Measurements from ENCODE around the gene LYZL1.

LYZL1 gene

DNA sequence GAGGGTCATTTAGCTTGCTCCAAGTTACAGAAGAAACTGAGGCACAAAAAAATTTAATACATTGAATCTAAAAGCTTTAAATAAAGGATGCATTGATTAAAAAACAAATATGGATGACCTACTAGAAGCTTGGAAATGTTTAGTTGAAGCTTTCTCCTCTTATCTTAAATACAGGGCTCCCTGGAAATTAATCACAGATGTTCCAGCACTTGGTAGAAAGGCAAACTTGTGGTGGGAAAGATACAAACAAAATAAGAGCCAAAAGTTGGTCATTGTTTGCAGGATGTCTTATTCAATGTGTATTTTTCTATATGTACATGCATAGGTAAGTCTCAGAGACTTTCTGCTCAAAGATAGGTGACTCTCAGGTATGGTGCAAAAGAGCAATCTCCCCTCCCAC, 40.7 kb upstream of the LYZL1 start:
- FAIRE-seq: no peak
- TF ChIP-seq PAX5 (IDR thresholded peaks at IDR 0.05; ENCODE audit: insufficient read depth, low read length, severe bottlenecking) (no peak), POLR2AphosphoS5 (IDR thresholded peaks at IDR 0.05; ENCODE audit: low read depth, low read length) (no peak), POU2F2 (IDR thresholded peaks at IDR 0.05; ENCODE audit: low read depth, low read length) (no peak), POLR2A (IDR thresholded peaks at IDR 0.05; ENCODE audit: low read depth, low read length) (no peak), SPI1 (IDR thresholded peaks at IDR 0.05; ENCODE audit: low read depth, low read length) (no peak), TAF1 (IDR thresholded peaks at IDR 0.05; ENCODE audit: low read depth, low read length) (no peak)
- DNase-seq (ENCODE audit: insufficient read length, low spot score): no peak

DNA sequence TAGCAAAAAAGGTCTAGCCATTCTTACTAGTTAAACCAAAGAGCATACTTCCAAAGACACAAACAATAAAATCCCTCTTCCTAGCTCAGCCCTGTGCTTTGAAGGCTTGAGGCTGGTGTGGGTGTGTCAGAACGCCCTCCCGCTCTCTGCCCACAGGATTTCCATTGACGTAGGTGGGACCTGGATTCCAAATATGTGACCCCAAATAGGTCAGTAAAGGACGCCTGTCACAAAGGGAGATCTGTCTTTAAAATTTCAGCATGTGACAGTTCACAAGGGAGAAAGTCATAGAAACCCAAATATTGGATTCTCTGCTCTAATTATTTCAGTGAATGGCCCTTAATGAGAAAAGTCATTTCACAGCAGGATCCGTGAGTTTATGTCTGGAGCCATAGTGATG, 39.9 kb upstream of the LYZL1 start:
- FAIRE-seq (no peak), DNase-seq (ENCODE audit: insufficient read length, low spot score) (no peak)
- TF ChIP-seq SPI1 (IDR thresholded peaks at IDR 0.05; ENCODE audit: low read depth, low read length) (no peak), POU2F2 (IDR thresholded peaks at IDR 0.05; ENCODE audit: low read depth, low read length) (no peak), POLR2A (IDR thresholded peaks at IDR 0.05; ENCODE audit: low read depth, low read length) (no peak), POLR2AphosphoS5 (IDR thresholded peaks at IDR 0.05; ENCODE audit: low read depth, low read length) (no peak), TAF1 (IDR thresholded peaks at IDR 0.05; ENCODE audit: low read depth, low read length) (no peak), PAX5 (IDR thresholded peaks at IDR 0.05; ENCODE audit: insufficient read depth, low read length, severe bottlenecking) (no peak)

DNA sequence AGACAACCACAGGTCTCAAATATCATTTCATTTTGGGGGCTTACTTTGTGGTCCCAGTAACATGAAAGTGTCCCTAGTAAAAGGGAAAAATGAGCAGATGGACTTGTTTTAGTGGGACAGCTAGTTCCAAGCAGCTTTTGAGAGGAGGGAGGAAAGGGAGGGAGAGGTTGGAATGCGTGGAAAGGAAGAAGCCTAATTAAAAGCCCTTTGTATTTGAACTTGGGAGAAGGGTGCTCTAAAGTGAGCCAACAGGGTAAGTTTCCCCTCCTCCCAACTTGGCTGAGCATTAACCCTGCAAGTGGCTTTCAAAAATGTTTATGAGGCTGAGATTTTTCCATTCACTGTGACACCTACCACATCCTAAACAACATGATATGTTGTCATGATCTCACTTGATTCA, 38.8 kb upstream of the LYZL1 start:
- TF ChIP-seq TAF1 (IDR thresholded peaks at IDR 0.05; ENCODE audit: low read depth, low read length) (no peak), POLR2AphosphoS5 (IDR thresholded peaks at IDR 0.05; ENCODE audit: low read depth, low read length) (no peak), POU2F2 (IDR thresholded peaks at IDR 0.05; ENCODE audit: low read depth, low read length) (no peak), PAX5 (IDR thresholded peaks at IDR 0.05; ENCODE audit: insufficient read depth, low read length, severe bottlenecking) (no peak), POLR2A (IDR thresholded peaks at IDR 0.05; ENCODE audit: low read depth, low read length) (no peak), SPI1 (IDR thresholded peaks at IDR 0.05; ENCODE audit: low read depth, low read length) (no peak)
- DNase-seq (ENCODE audit: insufficient read length, low spot score) (no peak), FAIRE-seq (no peak)

DNA sequence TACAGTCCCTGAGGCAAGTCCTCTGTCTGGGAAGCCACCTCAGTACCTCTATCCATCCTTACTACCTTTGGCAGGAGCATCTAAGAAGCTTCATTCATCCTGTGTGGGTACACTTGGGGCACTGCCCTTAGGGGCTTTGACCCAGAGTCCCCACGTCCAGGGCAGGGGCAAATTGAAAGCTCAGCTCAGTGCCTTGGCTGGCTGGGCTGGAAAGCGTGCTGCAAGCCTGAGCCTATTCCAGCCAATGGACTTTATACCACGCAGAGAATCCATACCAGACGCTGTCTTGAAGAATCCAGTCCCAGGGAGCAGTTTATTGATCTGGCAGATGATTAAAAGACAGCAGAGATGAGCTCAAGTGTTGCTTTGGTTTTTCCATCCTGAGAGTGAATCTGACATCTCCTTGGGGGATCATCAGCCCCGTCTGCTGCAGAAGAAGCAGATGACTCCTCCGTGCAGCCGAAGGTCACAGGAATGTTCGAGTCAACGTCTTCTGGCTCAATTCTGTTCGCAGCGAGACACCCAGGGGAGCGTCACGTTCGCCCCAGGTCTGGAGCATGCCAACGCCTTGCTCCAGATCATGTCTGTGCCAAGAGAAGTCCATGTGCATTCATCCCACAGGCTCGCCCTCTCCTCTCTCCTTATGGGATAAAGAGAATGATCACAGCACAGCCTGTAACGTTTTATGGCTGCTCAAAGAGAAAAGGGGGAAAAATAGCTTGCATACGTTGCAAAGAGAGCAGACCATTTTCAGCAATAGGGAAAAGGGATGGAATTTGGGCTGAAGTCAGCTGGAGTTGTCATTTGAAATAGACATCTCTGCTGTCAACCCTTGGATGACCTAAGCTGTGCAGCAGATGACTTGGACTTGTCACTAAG, 35.8 kb upstream of the LYZL1 start:
- no peak for FAIRE-seq
- TF ChIP-seq POLR2A (IDR thresholded peaks at IDR 0.05; ENCODE audit: low read depth, low read length) (no peak), POLR2AphosphoS5 (IDR thresholded peaks at IDR 0.05; ENCODE audit: low read depth, low read length) (no peak), SPI1 (IDR thresholded peaks at IDR 0.05; ENCODE audit: low read depth, low read length) (no peak), TAF1 (IDR thresholded peaks at IDR 0.05; ENCODE audit: low read depth, low read length) (no peak), POU2F2 (IDR thresholded peaks at IDR 0.05; ENCODE audit: low read depth, low read length) (no peak), PAX5 (IDR thresholded peaks at IDR 0.05; ENCODE audit: insufficient read depth, low read length, severe bottlenecking) (no peak)
- DNase-seq (ENCODE audit: insufficient read length, low spot score): no peak

DNA sequence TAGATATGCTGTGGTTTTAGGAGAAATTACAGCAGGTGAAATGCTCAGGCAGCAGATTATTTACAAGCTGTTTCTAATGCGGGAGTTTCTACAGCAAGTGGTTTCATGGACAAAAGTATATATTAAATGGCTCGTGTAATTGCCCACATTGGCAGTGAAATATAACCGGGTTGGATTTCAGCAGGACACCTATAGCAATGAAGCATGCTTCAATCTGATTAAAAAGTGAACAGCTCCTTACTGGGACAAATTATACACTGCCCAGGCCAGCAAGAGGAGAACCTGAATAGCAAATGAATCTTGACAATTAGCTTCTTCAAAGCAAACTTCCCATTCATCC, 35.2 kb upstream of the LYZL1 start:
- FAIRE-seq: no peak
- TF ChIP-seq TAF1 (IDR thresholded peaks at IDR 0.05; ENCODE audit: low read depth, low read length) (no peak), POLR2A (IDR thresholded peaks at IDR 0.05; ENCODE audit: low read depth, low read length) (no peak), SPI1 (IDR thresholded peaks at IDR 0.05; ENCODE audit: low read depth, low read length) (no peak), POU2F2 (IDR thresholded peaks at IDR 0.05; ENCODE audit: low read depth, low read length) (no peak), PAX5 (IDR thresholded peaks at IDR 0.05; ENCODE audit: insufficient read depth, low read length, severe bottlenecking) (no peak), POLR2AphosphoS5 (IDR thresholded peaks at IDR 0.05; ENCODE audit: low read depth, low read length) (no peak)
- DNase-seq (ENCODE audit: insufficient read length, low spot score): no peak

DNA sequence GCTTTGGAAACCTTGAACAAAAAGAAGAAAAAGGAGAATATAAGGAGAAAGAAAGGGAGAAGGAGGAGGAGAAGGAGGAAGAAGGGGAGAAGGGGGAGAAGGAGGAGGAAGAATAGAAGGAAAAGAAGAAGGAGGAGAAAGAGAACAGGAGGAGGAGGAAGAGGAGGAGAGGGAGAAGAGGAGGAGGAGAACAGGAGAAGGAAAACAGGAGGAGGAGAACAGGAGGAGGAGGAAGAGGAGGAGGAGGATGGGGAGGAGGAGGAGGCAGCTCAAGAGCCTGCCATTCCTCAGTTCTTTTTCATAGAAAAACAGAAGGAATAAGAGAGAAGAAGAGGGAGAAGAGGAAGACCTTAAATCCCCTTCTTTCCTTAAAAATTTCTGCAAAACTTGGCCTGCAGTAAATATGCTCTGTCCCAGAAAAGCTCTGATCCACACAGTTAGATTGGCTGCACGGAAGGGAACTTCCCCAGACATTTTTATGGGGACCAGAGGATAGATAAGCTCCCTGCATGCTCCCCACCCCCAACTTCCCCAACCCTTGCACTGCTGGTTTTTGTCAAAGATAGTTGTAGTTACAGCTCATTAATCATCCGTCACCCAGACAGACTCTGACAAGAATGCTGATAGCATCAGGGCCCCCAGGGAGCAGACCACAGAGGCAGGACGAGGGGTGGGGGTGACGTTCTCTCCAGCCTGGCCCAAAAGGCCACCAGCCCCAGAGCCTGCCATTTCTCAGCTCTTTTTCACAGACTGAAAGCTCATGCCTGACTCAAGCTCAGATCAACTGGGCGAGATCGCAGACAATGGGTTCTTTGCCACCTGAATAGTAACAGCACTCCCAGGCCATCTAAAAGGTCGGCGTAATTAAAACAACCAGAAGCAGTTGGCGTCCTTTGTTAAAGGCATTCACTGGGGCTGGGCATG, 34.5 kb upstream of the LYZL1 start:
- FAIRE-seq: no peak
- no peak for TF ChIP-seq TAF1 (IDR thresholded peaks at IDR 0.05; ENCODE audit: low read depth, low read length)
- TF ChIP-seq POLR2A (IDR thresholded peaks at IDR 0.05; ENCODE audit: low read depth, low read length): no peak
- no peak for TF ChIP-seq PAX5 (IDR thresholded peaks at IDR 0.05; ENCODE audit: insufficient read depth, low read length, severe bottlenecking)
- no peak for TF ChIP-seq POLR2AphosphoS5 (IDR thresholded peaks at IDR 0.05; ENCODE audit: low read depth, low read length)
- no peak for TF ChIP-seq SPI1 (IDR thresholded peaks at IDR 0.05; ENCODE audit: low read depth, low read length)
- TF ChIP-seq POU2F2 (IDR thresholded peaks at IDR 0.05; ENCODE audit: low read depth, low read length): no peak
- DNase-seq (ENCODE audit: insufficient read length, low spot score): no peak

DNA sequence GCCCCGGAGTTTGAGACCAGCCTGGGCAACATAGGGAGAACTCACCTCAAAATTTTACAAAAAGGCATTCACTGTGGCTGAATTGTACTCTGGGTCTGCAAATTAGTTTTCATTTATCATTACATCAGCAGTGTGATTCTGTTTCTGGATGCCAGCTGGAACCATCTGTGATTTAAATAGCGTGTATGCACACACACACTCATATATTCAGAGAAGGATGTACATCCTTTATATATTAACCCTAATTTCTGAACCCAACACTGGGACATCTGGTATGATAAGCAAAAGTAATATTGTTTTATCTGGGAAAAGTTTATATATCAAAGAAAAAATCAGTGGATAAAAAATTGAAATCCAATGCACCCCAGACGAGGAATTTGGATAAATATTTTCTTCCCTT, 33.8 kb upstream of the LYZL1 start:
- TF ChIP-seq PAX5 (IDR thresholded peaks at IDR 0.05; ENCODE audit: insufficient read depth, low read length, severe bottlenecking) (no peak), SPI1 (IDR thresholded peaks at IDR 0.05; ENCODE audit: low read depth, low read length) (no peak), POU2F2 (IDR thresholded peaks at IDR 0.05; ENCODE audit: low read depth, low read length) (no peak), TAF1 (IDR thresholded peaks at IDR 0.05; ENCODE audit: low read depth, low read length) (no peak)
- FAIRE-seq (no peak), DNase-seq (ENCODE audit: insufficient read length, low spot score) (no peak)

DNA sequence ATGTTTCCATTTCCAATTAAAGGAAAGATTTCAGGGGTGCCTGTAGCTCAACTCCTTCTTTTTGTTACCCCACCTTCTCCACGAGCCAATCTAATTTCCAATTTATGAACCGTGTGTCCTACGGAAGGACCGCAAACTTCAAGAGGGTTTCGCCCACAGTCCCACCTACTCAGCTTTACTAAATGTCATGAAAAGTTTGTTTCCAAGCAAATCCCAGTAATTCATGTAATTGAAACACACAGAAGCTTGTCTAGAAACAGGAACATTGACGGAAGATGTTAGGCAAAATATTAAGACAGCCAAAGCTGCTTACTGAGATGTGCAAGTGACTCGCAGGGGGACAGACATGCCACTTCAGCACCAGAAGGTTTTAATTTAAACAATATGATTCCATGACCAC, 32.9 kb upstream of the LYZL1 start:
- no peak for FAIRE-seq
- TF ChIP-seq SPI1 (IDR thresholded peaks at IDR 0.05; ENCODE audit: low read depth, low read length): no peak
- TF ChIP-seq PAX5 (IDR thresholded peaks at IDR 0.05; ENCODE audit: insufficient read depth, low read length, severe bottlenecking): no peak
- DNase-seq (ENCODE audit: insufficient read length, low spot score): no peak

DNA sequence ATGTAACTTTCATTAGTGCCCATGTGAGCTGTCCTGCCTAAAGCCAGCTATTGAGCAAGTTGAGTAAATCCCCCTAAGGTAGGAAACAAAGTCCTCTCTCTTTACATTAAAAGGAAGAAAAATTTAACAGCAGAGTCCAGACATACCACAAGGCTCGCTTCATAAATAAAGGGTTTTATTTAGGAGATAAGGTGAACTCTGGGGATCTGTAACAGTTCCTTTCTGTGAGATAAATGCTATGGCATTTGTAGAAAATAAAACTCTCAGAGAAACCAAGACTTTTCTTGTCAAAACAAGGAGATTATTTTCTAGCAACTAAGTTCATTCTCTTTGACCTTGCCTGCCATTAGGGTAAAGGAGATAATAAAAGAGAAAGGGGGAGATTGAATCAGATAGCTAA, 32.3 kb upstream of the LYZL1 start:
- no peak for TF ChIP-seq POLR2AphosphoS5 (IDR thresholded peaks at IDR 0.05; ENCODE audit: low read depth, low read length)
- TF ChIP-seq SPI1 (IDR thresholded peaks at IDR 0.05; ENCODE audit: low read depth, low read length): no peak
- TF ChIP-seq POLR2A (IDR thresholded peaks at IDR 0.05; ENCODE audit: low read depth, low read length): no peak
- no peak for TF ChIP-seq POU2F2 (IDR thresholded peaks at IDR 0.05; ENCODE audit: low read depth, low read length)
- no peak for TF ChIP-seq PAX5 (IDR thresholded peaks at IDR 0.05; ENCODE audit: insufficient read depth, low read length, severe bottlenecking)
- TF ChIP-seq TAF1 (IDR thresholded peaks at IDR 0.05; ENCODE audit: low read depth, low read length): no peak
- FAIRE-seq (no peak), DNase-seq (ENCODE audit: insufficient read length, low spot score) (no peak)

All from GM12891 (cell line).